ENCODE results near the gene ZC3H4.

DNA sequence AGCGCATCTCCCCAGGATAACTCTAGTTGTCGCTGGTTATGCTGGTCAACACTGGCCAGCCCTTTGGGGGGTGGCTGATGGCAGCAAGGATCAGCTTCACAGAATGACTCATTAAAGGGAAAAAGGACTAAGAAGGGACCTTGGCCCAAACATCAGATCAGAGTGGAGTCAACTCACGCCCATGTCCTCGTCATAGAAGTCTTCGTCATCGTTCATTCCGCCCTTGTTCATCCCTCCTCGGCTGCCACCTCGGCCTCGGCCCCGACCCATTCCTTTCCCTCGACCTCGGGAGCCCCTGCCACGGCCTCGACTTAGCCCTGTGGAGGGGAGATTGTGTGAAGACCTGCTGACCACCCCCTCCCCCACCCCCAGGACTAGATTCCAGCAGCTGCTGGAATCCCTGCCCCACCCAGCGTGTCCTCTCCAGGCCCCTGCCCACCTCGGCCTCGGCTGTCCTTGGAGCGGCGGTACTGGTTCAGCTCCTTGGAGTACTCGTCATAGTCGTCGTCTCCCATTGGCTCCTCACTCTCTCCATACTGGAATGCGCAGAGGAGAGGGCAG is 28.6 kb downstream of the ZC3H4 start:
- TF ChIP-seq, protein P1, sequence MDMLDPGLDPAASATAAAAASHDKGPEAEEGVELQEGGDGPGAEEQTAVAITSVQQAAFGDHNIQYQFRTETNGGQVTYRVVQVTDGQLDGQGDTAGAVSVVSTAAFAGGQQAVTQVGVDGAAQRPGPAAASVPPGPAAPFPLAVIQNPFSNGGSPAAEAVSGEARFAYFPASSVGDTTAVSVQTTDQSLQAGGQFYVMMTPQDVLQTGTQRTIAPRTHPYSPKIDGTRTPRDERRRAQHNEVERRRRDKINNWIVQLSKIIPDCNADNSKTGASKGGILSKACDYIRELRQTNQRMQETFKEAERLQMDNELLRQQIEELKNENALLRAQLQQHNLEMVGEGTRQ (IDR thresholded peaks at IDR 0.05; ENCODE audit: borderline replicate concordance, low read depth, low read length): no peak
- TF ChIP-seq MTA3 (IDR thresholded peaks at IDR 0.05; ENCODE audit: borderline replicate concordance, low read length) (no peak), JUND (IDR thresholded peaks at IDR 0.05; ENCODE audit: low read depth, low read length) (no peak), EZH2 (IDR thresholded peaks at IDR 0.05; ENCODE audit: borderline replicate concordance, control insufficient read depth, low read depth, low read length) (no peak), FOXM1 (IDR thresholded peaks at IDR 0.05; ENCODE audit: low read depth, low read length) (no peak), ESRRA (IDR thresholded peaks at IDR 0.05; ENCODE audit: low read length) (no peak), POLR2A (IDR thresholded peaks at IDR 0.05; ENCODE audit: low read depth, low read length) (no peak)
- TF ChIP-seq, protein P2, sequence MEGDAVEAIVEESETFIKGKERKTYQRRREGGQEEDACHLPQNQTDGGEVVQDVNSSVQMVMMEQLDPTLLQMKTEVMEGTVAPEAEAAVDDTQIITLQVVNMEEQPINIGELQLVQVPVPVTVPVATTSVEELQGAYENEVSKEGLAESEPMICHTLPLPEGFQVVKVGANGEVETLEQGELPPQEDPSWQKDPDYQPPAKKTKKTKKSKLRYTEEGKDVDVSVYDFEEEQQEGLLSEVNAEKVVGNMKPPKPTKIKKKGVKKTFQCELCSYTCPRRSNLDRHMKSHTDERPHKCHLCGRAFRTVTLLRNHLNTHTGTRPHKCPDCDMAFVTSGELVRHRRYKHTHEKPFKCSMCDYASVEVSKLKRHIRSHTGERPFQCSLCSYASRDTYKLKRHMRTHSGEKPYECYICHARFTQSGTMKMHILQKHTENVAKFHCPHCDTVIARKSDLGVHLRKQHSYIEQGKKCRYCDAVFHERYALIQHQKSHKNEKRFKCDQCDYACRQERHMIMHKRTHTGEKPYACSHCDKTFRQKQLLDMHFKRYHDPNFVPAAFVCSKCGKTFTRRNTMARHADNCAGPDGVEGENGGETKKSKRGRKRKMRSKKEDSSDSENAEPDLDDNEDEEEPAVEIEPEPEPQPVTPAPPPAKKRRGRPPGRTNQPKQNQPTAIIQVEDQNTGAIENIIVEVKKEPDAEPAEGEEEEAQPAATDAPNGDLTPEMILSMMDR (IDR thresholded peaks at IDR 0.05 in 2 of 3, conservative IDR thresholded peaks at IDR 0.05 in 1 of 3; ENCODE audit: control insufficient read depth in 2 of 3, extremely low read depth in 1 of 3, insufficient read depth in 1 of 3, low read depth in 3 of 3, low read length in 3 of 3): no peak

All from GM12878 (cell line).